IMR-90 (cell line): Measurements from ENCODE around the gene PITHD1. TPM values are rescaled to one million over a fixed set of nuclear protein-coding genes. Genes with fewer than 3 reads are reported as not detected.

Experiments used
- ATAC-seq: fragments of 200-7000 bp; cut with Tn5 transposase; 2 replicates; pipeline ENCODE4 v1.9.1; 2020; ENCODE audit warnings: low read depth, mild to moderate bottlenecking, moderate library complexity
- BruUV-seq: library from RNA; stranded (reverse); fragments of 400-500 nt; replicated peaks from 2 replicates; lab custom pipeline; 2021; lab: Mats Ljungman, UMichigan
- CTCF ChIA-PET: fragments of 300-600 bp; formaldehyde crosslinking; extraction: SDS; loops from one replicate; lab custom pipeline; 2021; ENCODE audit warnings: antibody characterized with exemption; lab: Yijun Ruan, JAX
- POLR2A ChIA-PET: fragments of 300-600 bp; sonication (Branson Sonifier 250); formaldehyde crosslinking; loops from one replicate; lab custom pipeline; 2022; ENCODE audit warnings: antibody characterized with exemption; ENCODE audit not compliant: unreplicated experiment; lab: Charles Lee
- DNase-seq: peaks from one replicate; pipeline ENCODE4 v3.0.0; 2013
- H2AFZ ChIP-seq: replicated peaks from 2 replicates; pipeline ENCODE3; 2013; ENCODE audit warnings: low read length, mild to moderate bottlenecking; ENCODE audit not compliant: poor library complexity
- H2AK5ac ChIP-seq: 2 replicates; pipeline ENCODE4 v1.6.1; 2013; ENCODE audit warnings: low read depth, low read length, inconsistent platforms
- H2AK9ac ChIP-seq: replicated peaks from 2 replicates; pipeline ENCODE3; 2013; ENCODE audit warnings: mild to moderate bottlenecking, low read depth, low read length, moderate library complexity; ENCODE audit not compliant: poor library complexity
- H2BK120ac ChIP-seq: 2 replicates; pipeline ENCODE4 v1.6.1; 2013; ENCODE audit warnings: low read depth, low read length, inconsistent platforms
- H2BK15ac ChIP-seq: 3 replicates; pipeline ENCODE4 v1.6.1; 2013; ENCODE audit warnings: low read depth, low read length, inconsistent platforms
- H2BK20ac ChIP-seq: 2 replicates; pipeline ENCODE4 v1.6.1; 2013; ENCODE audit warnings: low read depth, mild to moderate bottlenecking, inconsistent platforms, low read length, moderate library complexity
- H2BK5ac ChIP-seq: 2 replicates; pipeline ENCODE4 v1.6.1; 2013; ENCODE audit warnings: mild to moderate bottlenecking, low read depth, low read length, inconsistent platforms; ENCODE audit not compliant: poor library complexity, severe bottlenecking
- H3K14ac ChIP-seq: replicated peaks from 2 replicates; pipeline ENCODE4 v1.6.1; 2013; ENCODE audit warnings: low read depth, low read length, inconsistent platforms
- H3K18ac ChIP-seq: 2 replicates; pipeline ENCODE4 v1.6.1; 2013; ENCODE audit warnings: low read depth, low read length, control low read depth
- H3K23ac ChIP-seq: 2 replicates; pipeline ENCODE4 v1.6.1; 2013; ENCODE audit warnings: low read depth, low read length, inconsistent platforms
- H3K27ac ChIP-seq: 2 replicates; pipeline ENCODE4 v1.5.1; 2013; ENCODE audit warnings: mild to moderate bottlenecking, control low read depth, low read length; ENCODE audit not compliant: insufficient read depth
- H3K27me3 ChIP-seq: 2 replicates; pipeline ENCODE4 v1.6.1; 2013; ENCODE audit warnings: low read length; ENCODE audit not compliant: control insufficient read depth, insufficient read depth
- H3K36me3 ChIP-seq: 2 replicates; pipeline ENCODE4 v1.6.1; 2013; ENCODE audit warnings: low read length, mixed read lengths; ENCODE audit not compliant: control insufficient read depth, insufficient read depth
- H3K4ac ChIP-seq: 2 replicates; pipeline ENCODE4 v1.6.1; 2013; ENCODE audit warnings: low read depth, low read length, inconsistent platforms
- H3K4me1 ChIP-seq: 2 replicates; pipeline ENCODE4 v1.6.1; 2013; ENCODE audit warnings: low read length, mixed read lengths; ENCODE audit not compliant: control insufficient read depth, insufficient read depth
- H3K4me2 ChIP-seq: 2 replicates; pipeline ENCODE4 v1.6.1; 2013; ENCODE audit warnings: low read depth, mild to moderate bottlenecking, control low read depth, low read length, moderate library complexity
- H3K4me3 ChIP-seq: 2 replicates; pipeline ENCODE4 v1.5.1; 2013; ENCODE audit warnings: low read depth, mild to moderate bottlenecking, control low read depth, low read length, moderate library complexity; ENCODE audit not compliant: insufficient read depth
- H3K56ac ChIP-seq: 2 replicates; pipeline ENCODE4 v1.6.1; 2013; ENCODE audit warnings: low read length, inconsistent platforms; ENCODE audit not compliant: insufficient read depth; ENCODE audit errors: extremely low read depth
- H3K79me1 ChIP-seq, 2 experiments: 2 replicates each; pipeline ENCODE4 v1.6.1; 2013; ENCODE audit warnings: low read length in 2 of 2, inconsistent platforms in 1 of 2, low read depth in 1 of 2
- H3K9ac ChIP-seq: 2 replicates; pipeline ENCODE4 v1.6.1; 2013; ENCODE audit warnings: low read depth, low read length, control low read depth
- H3K9me1 ChIP-seq: 2 replicates; pipeline ENCODE4 v1.6.1; 2013; ENCODE audit warnings: low read length, inconsistent platforms; ENCODE audit not compliant: insufficient read depth
- H3K9me3 ChIP-seq: 2 replicates; pipeline ENCODE4 v1.6.1; 2013; ENCODE audit warnings: low read length; ENCODE audit not compliant: control insufficient read depth, insufficient read depth
- H4K20me1 ChIP-seq: 2 replicates; pipeline ENCODE4 v1.6.1; 2013; ENCODE audit warnings: low read length, inconsistent platforms; ENCODE audit not compliant: insufficient read depth
- H4K5ac ChIP-seq: 2 replicates; pipeline ENCODE4 v1.6.1; 2013; ENCODE audit warnings: mild to moderate bottlenecking, low read depth, low read length, control low read depth
- H4K8ac ChIP-seq, 2 experiments: 2 replicates each; pipeline ENCODE4 v1.6.1; 2013; ENCODE audit warnings: low read depth in 2 of 2, low read length in 2 of 2, control low read depth in 1 of 2, inconsistent platforms in 1 of 2
- H4K91ac ChIP-seq: 2 replicates; pipeline ENCODE4 v1.6.1; 2013; ENCODE audit warnings: low read depth, low read length, inconsistent platforms; ENCODE audit not compliant: insufficient read depth
- CEBPB ChIP-seq: IDR thresholded peaks from 2 replicates; pipeline ENCODE4 v1.6.1; 2012; ENCODE audit warnings: low read depth, low read length, improper control_type of control experiment
- CHD1 ChIP-seq: IDR thresholded peaks from 2 replicates; pipeline ENCODE4 v1.6.1; 2012; ENCODE audit warnings: low read depth, low read length, improper control_type of control experiment
- CTCF ChIP-seq: conservative IDR thresholded peaks from 2 replicates; pipeline ENCODE4 v1.5.1; 2012; ENCODE audit warnings: mild to moderate bottlenecking, low read depth, low read length, improper control_type of control experiment
- ELK1 ChIP-seq: fragments of 150-350 bp; IDR thresholded peaks from 2 replicates; pipeline ENCODE4 v1.6.1; 2016; ENCODE audit warnings: low read depth, mild to moderate bottlenecking, low read length, moderate library complexity, borderline replicate concordance
- FOS ChIP-seq: fragments of 150-350 bp; IDR thresholded peaks from 2 replicates; pipeline ENCODE4 v1.6.1; 2016; ENCODE audit warnings: low read depth, low read length
- MAFK ChIP-seq: IDR thresholded peaks from 2 replicates; pipeline ENCODE4 v1.6.1; 2012; ENCODE audit warnings: low read depth, low read length, improper control_type of control experiment
- MAZ ChIP-seq: IDR thresholded peaks from 2 replicates; pipeline ENCODE4 v1.6.1; 2012; ENCODE audit warnings: low read depth, mild to moderate bottlenecking, low read length, improper control_type of control experiment, moderate library complexity, borderline replicate concordance
- POLR2A ChIP-seq: IDR thresholded peaks from 2 replicates; pipeline ENCODE4 v1.6.1; 2012; ENCODE audit warnings: mild to moderate bottlenecking, low read depth, low read length
- RAD21 ChIP-seq: IDR thresholded peaks from 2 replicates; pipeline ENCODE4 v1.6.1; 2012; ENCODE audit warnings: low read length, improper control_type of control experiment
- RFX5 ChIP-seq: IDR thresholded peaks from 2 replicates; pipeline ENCODE4 v1.8.0; 2012; ENCODE audit warnings: low read depth, mild to moderate bottlenecking, low read length, moderate library complexity
- SMC3 ChIP-seq: fragments of 150-350 bp; IDR thresholded peaks from 2 replicates; pipeline ENCODE4 v1.6.1; 2016; ENCODE audit warnings: low read depth, mild to moderate bottlenecking, antibody characterized with exemption, low read length, moderate library complexity
- USF2 ChIP-seq: fragments of 150-350 bp; IDR thresholded peaks from 2 replicates; pipeline ENCODE4 v1.6.1; 2017; ENCODE audit warnings: mild to moderate bottlenecking, antibody characterized with exemption, low read length, low read depth
- WGBS, 2 experiments: methylation state at CpG; one replicate each; pipeline versions ENCODE4 v1.1.5 to v1.1.7; 2013; ENCODE audit warnings: missing lambda C conversion rate in 2 of 2; ENCODE audit not compliant: insufficient read length in 1 of 2; ENCODE audit errors: extremely low coverage in 2 of 2; 5-methylcytosine and 5-hydroxymethylcytosine counted together
- dilution Hi-C: fragments of 300-500 bp; cut with HindIII; formaldehyde crosslinking; loops from one replicate; pipeline ENCODE4 v1.14.3; 2018; ENCODE audit warnings: low sequenced_read_pairs; ENCODE audit not compliant: unreplicated experiment
- in situ Hi-C: fragments of 300-500 bp; cut with MboI; formaldehyde crosslinking; loops from 3 replicates; pipeline ENCODE4 v1.14.3; 2019; ENCODE audit warnings: low sequenced_read_pairs, inconsistent platforms, mixed read lengths
- intact Hi-C: fragments of 100-400 bp; cut with micrococcal nuclease; formaldehyde crosslinking; loops from 2 replicates; pipeline ENCODE4 v1.10.0; 2022
- polyA plus RNA-seq, 3 experiments: library from polyadenylated mRNA; depleted of rRNA; stranded (reverse); fragments of >200 nt; gene quantifications; 2 replicates each; pipeline ENCODE4 v1.2.3, GENCODE V29; 2012; ENCODE audit warnings: low replicate concordance in 1 of 3
- total RNA-seq: library from RNA; depleted of rRNA; stranded (reverse); fragments of >200 nt; gene quantifications from 2 replicates; pipeline ENCODE4 v1.2.3, GENCODE V29; 2012

PITHD1 gene
- total and polyA plus RNA-seq, 2 of the 4 experiments (the other 2 are of a cell fraction): 23.8 to 32.0 TPM

GRCh38 chr1:23806280-23806679 is 28.1 kb downstream of the PITHD1 start:
- Histone ChIP-seq H3K14ac (no peak overlapping the region), H2BK15ac (no peak overlapping the region), H3K4me2 (no peak overlapping the region), H3K18ac (no peak overlapping the region), H2AK9ac (peak overlapping the region; percentile 57), H2AFZ (peak overlapping the region; percentile 35), H3K36me3 (peaks cover 27% of the 10 kb centered on the region), H3K23ac (no peak overlapping the region), H3K4me3 (no peak overlapping the region), H3K4me1 (no peaks in the 10 kb centered on the region), H3K79me1 (peaks cover 2 to 3% of the 10 kb centered on the region in 2 experiments; a peak in 2 of 4 replicates), H3K9me1 (peaks cover 10% of the 10 kb centered on the region; the same call in 1 of the 2 replicates), H2BK20ac (no peak overlapping the region), H3K9ac (no peak overlapping the region), H3K4ac (no peak overlapping the region), H3K56ac (no peak overlapping the region), H3K27me3 (no peaks in the 10 kb centered on the region), H3K9me3 (no peaks in the 10 kb centered on the region), H4K20me1 (no peaks in the 10 kb centered on the region), H4K5ac (no peak overlapping the region), H4K8ac (no peak overlapping the region), H2BK120ac (no peak overlapping the region), H3K27ac (no peak overlapping the region), H4K91ac (no peak overlapping the region), H2AK5ac (no peak overlapping the region), H2BK5ac (no peak overlapping the region)
- WGBS, 2 experiments: 78% methylated on average over 2 of the region's 6 CpGs; no CpG with 5 or more reads in 1 of the 2 experiments
- in situ Hi-C loops (no loop called here), intact Hi-C loops (loop anchor here (5.0 kb wide), 1 partner anchor 221 kb away; no protein-coding TSS in a partner anchor), dilution Hi-C loops (no loop called here)
- no peak for ATAC-seq
- ChIA-PET CTCF (no interaction called here), POLR2A (interaction anchor here (0.7 kb wide), 1 partner anchor 14 kb away, joined by 7 read pairs; no protein-coding TSS in a partner anchor)
- DNase-seq: no peak
- TF ChIP-seq POLR2A (no peak), RAD21 (no peak), SMC3 (no peak), CEBPB (no peak), CTCF (no peak), ELK1 (no peak), RFX5 (no peak), USF2 (no peak), MAZ (no peak), FOS (no peak), CHD1 (no peak), MAFK (no peak)
- BruUV-seq: no TSS peak
